ENCODE measurements around the gene SIGMAR1. TPM values are rescaled to one million over a fixed set of nuclear protein-coding genes. Genes with fewer than 3 reads are reported as not detected.

The SIGMAR1 gene
- polyA plus RNA-seq, 1 donor from 2014 or later = 63.1 TPM

DNA sequence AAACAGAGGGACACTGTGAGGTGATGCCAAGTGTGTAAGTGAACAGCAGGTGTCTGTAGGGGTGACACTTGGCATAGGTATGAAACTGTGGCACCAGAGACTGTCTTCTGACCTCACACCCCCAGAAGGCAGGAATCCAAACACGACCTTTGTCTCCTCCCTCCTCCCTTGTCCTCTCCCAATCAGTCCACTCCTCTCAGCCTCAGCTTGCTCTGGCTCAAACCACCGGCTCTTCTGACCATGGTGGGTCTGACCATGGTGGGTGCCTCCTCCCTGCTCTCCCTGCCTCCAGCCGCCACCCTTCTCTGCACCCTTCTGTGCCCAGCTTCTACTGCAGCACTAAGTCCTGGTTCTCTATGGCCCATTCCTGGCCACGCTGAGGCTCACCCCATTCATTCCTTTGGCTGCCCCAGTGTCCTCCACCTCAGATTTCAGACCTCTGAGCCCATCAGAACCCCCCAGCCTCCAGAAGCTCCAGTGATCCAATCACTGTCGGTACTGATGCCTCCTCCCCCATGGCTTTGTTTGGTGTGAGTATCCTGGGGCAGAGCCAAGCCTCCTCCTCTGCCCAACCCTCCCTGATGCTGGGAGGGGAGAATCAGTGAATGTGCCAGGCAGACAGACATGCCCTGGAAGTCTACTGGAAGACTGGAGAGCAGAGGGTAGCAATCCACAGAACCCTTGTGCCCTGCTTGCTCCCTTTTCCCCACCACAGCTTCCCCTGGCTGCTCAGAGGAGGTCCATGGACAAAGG is 7.0 kb downstream of the SIGMAR1 start:
- Mint-ChIP-seq H3K4me1 (peaks cover 10 to 16% (median 10%) of the 10 kb centered on the region in 3 donors), H3K4me3 (peak overlapping the region in 3 of 4 donors; percentile 68 to 74 (median 71)), H3K9me3 (no peaks in the 10 kb centered on the region), H3K36me3 (peaks cover 3% of the 10 kb centered on the region), H3K27me3 (peaks cover 40% of the 10 kb centered on the region), H3K27ac (no peak overlapping the region)

DNA sequence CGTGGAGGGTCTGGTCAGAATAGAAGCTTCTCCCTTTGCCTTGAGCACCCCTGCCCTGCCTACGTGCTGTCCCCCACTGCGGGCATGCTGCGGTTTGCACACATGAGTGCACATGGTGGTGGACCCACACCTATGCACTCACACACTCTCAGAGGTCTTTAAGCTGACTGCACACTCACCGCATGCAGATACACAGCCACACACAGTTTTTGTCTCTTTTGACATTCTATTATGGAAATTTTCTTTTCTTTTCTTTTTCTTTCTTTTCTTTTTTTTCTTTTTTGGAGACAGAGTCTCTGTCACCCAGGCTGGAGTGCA is 8.1 kb downstream of the SIGMAR1 start:
- Mint-ChIP-seq H3K27me3 (peaks cover 47% of the 10 kb centered on the region), H3K27ac (no peak overlapping the region), H3K4me1 (peaks cover 9 to 14% (median 10%) of the 10 kb centered on the region in 3 donors)

DNA sequence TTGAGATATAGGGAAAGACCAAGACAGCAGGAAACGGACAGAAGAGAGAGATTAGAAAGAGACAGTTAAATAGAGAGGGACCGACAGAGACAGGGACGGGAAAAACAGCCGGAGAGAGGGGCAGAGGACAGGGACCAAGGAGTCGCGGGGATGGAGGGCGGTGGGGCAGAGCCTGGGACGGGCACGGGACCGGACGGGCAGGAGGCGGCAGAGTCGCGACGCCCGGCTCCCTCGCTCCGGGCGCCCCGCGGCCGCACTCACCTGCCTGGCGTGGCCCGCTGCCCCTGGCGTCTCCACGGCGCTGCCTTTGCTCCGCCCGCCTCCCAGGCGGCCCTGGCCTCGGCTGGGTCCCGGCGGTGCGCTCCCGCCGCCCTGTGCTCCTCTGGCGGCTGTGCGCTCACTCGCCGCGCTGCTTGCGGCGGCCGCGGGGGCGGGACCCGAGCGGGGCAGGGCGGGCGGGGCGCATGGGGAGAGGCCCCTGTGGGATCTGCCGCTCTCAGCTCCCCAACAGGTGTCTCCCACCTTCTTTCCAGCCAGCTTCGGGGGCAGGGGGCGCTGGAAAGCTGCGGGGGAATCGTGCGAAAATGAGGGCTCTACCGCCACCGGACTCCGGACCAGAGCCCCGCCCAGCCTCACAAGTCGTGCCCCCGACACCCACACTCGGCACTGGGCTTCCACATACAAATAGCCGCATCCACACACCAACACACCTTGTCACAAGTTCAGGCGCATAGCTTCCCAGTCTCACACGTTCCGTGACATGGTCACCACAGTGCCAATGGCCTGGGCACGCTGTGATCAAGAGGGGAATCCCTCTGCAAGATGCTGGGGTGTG is 8.7 kb downstream of the SIGMAR1 start, which contains the start of gene ARID3C:
TSS of gene ARID3C (minus strand) at position 411 of the 835 bp plus-strand sequence. CDS start 1,052 bp downstream, outside the sequence.
- Mint-ChIP-seq H3K4me1 (peaks cover 8 to 16% (median 11%) of the 10 kb centered on the region in 3 donors), H3K36me3 (peaks cover 3% of the 10 kb centered on the region), H3K9me3 (no peaks in the 10 kb centered on the region), H3K27me3 (peaks cover 52% of the 10 kb centered on the region), H3K27ac (peak within 1 kb of the TSS in 1 of 3 donors; percentile 21), H3K4me3 (peak within 1 kb of the TSS; percentile 71 to 94 (median 86))

More for the DNA sequence above, 8.1 kb downstream of the SIGMAR1 start:
- Mint-ChIP-seq H3K9me3 (no peaks in the 10 kb centered on the region), H3K36me3 (peaks cover 3% of the 10 kb centered on the region), H3K4me3 (peak overlapping the region; percentile 71 to 94 (median 80))

DNA sequence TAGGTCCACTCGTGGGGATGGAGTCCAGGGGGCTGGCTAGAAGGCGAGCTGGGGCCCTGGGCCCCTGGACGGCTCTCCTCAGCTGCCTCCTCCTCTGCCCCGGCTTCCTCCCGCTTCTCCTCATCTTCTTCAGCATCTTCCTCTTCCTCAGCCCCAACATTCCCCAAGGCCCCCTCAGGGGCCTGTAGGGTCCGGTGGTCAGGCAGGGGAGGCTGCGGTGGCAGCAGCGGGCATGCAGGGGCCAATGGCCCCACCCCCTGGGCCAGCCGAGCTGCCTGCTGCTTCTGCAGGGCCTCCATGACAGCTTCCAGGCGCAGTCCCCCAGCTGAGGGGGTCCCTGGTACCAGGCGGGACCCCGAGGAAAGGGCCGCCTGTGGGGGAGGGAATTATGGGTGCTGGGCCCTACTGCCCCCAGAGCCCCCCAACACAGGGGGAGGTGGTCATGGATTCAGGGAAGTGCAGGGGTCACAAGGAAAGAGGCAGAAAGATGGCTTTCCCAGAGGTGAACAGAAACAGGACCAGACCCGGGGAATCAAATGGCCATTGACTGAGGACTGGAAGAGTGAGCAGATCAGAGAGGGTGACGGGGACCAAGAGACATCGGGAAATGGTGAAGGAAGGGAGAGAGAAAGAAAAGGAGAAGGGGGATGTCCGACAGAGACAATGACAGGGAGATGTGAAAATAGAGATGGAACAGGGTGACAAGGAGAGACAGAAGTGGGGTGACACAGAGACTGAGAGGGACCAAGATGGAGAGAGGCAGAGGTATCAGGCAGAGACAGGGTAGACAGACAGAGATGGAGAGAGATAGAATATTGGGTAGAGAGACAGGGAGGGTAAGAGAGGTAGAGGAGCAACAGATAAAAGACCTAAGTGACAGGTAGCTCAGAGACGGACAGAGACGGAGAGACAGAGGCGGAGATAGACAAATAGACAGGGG is 9.6 kb downstream of the SIGMAR1 start:
- H3K9me3 Mint-ChIP-seq = peaks cover 0 to 2% (median 0%) of the 10 kb centered on the region in 3 donors
- H3K27me3 Mint-ChIP-seq = peaks cover 58% of the 10 kb centered on the region
- H3K4me3 Mint-ChIP-seq = peak overlapping the region; percentile 63 to 91 (median 86)
- H3K4me1 Mint-ChIP-seq = peaks cover 8 to 20% (median 14%) of the 10 kb centered on the region in 3 donors
- H3K36me3 Mint-ChIP-seq = peaks cover 3% of the 10 kb centered on the region
- peak overlapping the region in 1 of 3 donors; percentile 21 for H3K27ac Mint-ChIP-seq

DNA sequence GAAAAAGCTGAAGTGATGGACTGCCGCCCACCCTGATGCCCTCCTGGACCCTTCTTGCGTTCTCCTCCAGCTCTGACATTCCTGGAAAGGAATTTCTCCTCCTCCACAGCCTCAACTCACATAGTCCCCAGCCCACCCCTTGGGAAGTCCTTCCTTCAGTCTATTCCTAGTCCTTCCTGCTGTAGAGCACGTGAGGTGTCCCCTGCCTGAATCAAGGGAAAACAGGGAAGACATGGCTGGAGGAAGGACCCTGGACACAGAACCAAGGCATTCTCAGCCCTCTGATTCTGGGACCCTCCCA is 12.5 kb downstream of the SIGMAR1 start:
- H3K27ac Mint-ChIP-seq = no peak overlapping the region
- peaks cover 69% of the 10 kb centered on the region for H3K27me3 Mint-ChIP-seq
- peaks cover 0 to 2% (median 0%) of the 10 kb centered on the region in 3 donors for H3K9me3 Mint-ChIP-seq
- peaks cover 2% of the 10 kb centered on the region for H3K36me3 Mint-ChIP-seq
- H3K4me3 Mint-ChIP-seq = no peak overlapping the region
- peaks cover 16 to 30% (median 19%) of the 10 kb centered on the region in 3 donors for H3K4me1 Mint-ChIP-seq

DNA sequence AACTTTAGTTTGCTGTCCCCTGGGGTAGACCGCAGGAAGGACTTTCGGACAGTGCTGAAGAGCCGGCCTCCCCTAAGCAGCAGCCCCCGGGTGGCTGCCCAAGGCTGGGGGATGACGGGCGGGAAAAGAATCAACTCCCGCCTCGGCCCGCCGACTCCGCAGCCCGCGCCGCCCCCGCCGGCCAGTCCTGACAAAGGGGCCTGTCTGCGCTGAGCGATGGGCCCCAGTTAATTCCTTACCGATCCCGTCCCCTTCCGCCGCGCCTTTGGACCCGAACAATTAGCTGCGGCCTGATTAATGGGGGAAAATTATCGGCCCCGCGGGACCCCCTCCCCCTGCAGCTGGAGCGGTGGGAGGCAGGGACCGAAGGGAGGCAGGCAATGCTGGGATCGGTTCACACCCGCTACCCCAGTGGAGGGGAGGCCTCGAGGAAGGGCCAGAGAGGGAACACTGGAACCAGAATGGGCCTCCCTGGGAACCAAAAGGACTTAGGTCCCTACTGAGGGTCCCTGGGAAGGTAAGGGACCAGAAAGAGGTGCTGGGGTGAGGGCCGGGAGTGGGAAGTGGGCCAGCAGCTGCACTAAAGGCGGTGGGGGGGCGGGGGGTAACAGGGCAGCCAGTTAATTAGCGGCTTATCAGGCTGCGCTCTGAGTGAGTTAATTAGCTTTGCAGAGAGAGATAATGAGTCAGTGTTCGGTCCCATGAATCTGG is 13.0 kb downstream of the SIGMAR1 start:
- Mint-ChIP-seq H3K27ac (no peak overlapping the region), H3K9me3 (peaks cover 0 to 2% (median 0%) of the 10 kb centered on the region in 3 donors), H3K27me3 (peaks cover 64% of the 10 kb centered on the region), H3K4me1 (peaks cover 19 to 34% (median 21%) of the 10 kb centered on the region in 3 donors), H3K36me3 (no peaks in the 10 kb centered on the region), H3K4me3 (no peak overlapping the region)

DNA sequence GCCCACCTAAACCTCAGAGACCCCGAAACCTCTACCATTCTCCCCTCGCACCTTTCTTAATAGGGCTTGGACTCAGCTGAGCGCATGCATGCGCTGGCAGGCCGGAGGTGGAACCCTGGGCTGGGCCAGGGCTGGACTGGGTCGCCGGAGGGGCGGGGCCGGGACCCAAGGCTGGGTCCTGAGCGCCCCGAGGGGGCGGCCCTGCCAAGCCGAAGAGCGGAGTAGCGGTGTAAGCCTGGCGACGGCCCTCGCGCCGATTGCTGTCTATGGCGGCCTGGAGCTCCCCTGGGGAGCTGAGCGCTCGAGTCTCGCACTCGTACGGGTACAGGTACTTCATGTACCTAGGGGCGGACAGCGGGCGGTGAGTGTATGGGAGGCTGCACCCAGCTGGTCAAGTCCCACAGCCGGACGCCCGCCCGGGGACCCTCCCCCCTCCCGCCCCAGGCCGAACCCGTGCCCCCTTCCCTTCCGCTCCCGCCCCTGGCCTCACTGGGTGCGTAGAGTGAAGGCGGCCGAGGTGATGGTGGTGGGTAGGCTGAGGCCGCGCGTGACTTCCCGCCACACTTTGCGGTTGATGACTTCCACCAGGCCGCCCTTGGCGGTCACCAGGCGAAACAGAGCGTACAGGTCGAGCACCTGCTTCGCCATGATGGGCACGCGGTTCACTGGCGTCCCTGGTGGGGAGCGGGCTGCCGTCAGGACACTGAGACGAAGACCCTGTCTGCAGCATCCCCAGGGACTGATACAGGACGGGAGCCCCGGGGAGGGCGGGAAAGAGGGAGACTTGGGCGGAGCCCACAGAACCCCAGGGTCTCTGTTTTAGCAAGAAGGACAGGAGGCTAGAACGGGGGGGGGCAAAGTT is 14.0 kb downstream of the SIGMAR1 start:
- Mint-ChIP-seq H3K27ac (peak overlapping the region in 1 of 3 donors; percentile 31), H3K4me3 (peak overlapping the region; percentile 19 to 79 (median 65)), H3K27me3 (peaks cover 58% of the 10 kb centered on the region), H3K36me3 (no peaks in the 10 kb centered on the region), H3K9me3 (peaks cover 0 to 2% (median 0%) of the 10 kb centered on the region in 3 donors), H3K4me1 (peaks cover 24 to 34% (median 26%) of the 10 kb centered on the region in 3 donors)

DNA sequence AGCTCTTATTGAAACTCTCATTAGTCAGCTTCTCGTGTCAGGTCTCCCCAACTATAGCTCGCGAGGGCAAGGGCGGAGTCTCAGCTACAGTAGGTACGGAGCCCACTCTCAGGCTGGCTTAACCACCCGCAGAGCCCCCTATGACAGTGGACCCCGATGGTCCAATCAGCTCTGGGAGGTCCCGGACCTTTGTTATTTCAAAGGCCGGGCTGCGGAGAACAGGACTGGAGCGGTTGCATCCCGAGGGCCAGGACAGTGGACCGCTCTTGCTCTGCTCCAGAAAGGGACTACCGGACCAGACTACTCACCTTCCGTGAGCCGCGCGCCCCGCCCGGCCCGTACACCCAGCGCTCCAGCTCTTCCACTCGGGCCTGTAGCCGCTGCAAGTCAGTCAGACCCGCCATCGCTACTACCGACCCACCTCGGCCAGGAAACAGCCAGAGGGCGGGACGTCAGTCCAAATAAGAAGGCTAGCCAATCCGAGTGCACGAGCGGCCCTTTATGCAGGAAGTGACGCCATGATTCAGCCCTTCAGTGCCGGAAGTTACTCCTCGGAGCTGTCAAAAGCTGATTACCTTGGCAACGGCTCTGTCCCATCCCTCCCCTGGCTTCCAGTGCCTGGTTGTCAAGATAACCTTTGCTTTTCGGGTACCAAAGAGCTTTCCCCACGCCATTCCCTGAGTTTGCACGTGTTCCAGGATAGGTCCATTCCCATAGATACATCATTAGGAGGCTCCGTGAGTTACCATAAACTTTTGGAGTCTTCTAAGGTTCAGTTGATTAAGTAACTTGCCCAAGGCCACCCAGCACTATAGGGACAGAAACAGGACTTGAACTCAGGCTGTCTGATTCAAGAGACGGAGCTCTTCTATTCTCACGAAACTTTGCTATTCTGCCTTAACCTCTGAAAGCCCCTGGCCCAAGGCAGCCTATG is 17.3 kb downstream of the SIGMAR1 start, which contains the start of gene DCTN3:
TSS of gene DCTN3 (minus strand) at position 435 of the 934 bp plus-strand sequence. CDS start at position 404, 31 bp downstream.
- peaks cover 6% of the 10 kb centered on the region for H3K36me3 Mint-ChIP-seq
- peak within 1 kb of the TSS; percentile 6 to 93 (median 62) for H3K27ac Mint-ChIP-seq
- H3K4me1 Mint-ChIP-seq = peaks cover 20 to 27% (median 22%) of the 10 kb centered on the region in 3 donors
- H3K4me3 Mint-ChIP-seq = peak within 1 kb of the TSS; percentile 87 to 94 (median 94)
- H3K27me3 Mint-ChIP-seq = peaks cover 32% of the 10 kb centered on the region
- peaks cover 0 to 2% (median 0%) of the 10 kb centered on the region in 3 donors for H3K9me3 Mint-ChIP-seq

DNA sequence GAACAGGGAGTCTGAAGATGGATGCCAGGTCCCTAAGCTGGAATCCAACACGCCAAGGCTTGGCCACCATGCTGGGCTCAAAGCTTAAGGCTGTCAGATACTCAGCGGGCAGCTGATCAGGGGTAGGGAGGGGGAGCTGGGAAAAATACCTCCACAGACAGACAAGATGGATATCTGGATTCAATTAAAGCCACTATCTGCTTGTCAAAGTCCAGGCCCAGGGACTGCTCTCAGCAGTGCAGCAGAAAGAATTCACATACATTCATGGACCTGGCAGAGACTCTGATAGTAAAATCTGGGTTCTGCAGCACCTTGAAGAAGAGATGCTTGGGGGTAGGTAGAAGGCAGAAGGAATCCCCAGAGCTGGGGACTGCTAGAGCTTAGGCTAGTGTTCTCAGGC is 22.5 kb downstream of the SIGMAR1 start:
- Mint-ChIP-seq H3K4me1 (peaks cover 16 to 23% (median 19%) of the 10 kb centered on the region in 3 donors), H3K9me3 (no peaks in the 10 kb centered on the region), H3K27me3 (no peaks in the 10 kb centered on the region), H3K27ac (no peak overlapping the region), H3K36me3 (peaks cover 8% of the 10 kb centered on the region), H3K4me3 (peak overlapping the region in 1 of 4 donors; percentile 87)

DNA sequence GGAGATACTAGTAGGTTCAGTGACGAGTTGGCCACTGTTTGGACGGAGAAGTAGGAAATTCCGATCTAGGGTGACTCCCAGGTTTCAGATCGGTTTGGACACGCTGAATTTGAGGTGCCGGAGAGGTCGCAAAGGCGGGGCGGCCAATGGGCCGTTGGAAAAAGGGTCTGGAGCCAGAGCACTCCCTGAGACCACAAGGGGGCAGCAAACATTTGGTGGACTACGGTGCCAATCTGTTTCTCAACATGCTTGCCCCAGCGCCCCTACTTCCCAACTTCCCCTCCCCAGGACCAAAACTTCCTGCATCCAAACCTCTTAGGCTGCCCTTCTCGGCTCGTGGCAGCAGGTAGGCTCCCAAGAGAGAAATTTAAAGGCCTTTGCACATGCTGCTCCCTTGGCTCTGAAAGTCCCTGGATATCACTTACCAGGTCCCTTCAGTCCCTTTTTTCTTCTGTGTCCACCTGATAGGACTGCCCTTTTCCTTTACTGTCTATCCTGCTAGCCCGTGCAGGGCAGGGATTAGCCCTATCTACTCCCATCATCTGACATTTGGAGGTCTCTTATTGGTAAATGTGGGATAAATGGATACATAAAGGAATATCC is 24.7 kb downstream of the SIGMAR1 start:
- Mint-ChIP-seq H3K27me3 (no peaks in the 10 kb centered on the region), H3K27ac (peak overlapping the region; percentile 28 to 96 (median 95)), H3K36me3 (peaks cover 7% of the 10 kb centered on the region), H3K4me1 (peaks cover 6 to 17% (median 14%) of the 10 kb centered on the region in 3 donors), H3K9me3 (no peaks in the 10 kb centered on the region), H3K4me3 (peak overlapping the region; percentile 87 to 96 (median 94))

DNA sequence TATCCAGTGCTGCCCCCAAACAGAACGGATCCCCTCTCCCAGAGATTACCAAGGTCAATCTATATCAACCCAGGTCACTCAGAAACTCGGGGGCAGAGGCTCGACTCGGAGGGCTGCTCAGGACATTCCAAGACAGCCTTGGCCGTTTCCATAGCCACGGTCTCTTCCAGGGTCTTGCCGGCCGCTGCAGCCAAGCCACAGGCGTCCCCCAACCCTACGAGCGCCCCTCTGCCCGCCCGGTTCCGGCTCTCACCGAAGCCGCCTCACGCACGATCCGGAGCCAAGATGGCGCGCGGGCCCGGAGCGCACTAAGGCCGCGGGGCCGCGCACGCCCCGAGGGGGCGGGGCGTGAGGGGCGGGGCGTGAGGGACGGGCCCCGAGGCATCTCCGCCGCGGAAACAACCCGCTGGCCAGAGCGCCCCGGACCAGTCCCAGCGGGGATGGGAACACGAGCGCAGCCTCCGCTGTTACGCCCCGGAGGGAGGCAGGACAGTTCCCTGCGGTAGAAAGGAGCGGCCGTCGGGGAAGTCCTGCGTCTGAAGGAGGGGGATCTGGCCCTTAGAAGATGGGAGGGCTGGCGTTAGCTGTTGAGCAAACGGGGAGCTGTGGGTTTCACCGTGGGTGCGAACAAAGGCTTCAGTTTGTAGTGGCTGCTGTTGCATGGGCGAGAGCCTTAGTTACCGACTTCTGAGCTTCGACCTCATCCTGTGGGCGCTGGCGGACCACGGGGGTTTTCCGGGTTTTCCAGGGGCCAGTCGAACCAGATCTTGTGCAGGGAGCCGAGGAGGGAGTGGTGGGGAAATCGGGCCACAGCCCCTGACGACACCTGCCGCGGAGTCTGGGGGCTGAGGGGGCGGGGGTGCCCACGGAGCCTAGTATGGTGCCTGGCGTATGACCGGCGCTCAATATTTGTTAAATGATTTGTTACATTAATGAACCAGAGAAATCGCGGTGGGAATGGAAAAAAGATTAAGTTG is 25.5 kb downstream of the SIGMAR1 start, which contains the start of gene RPP25L:
TSS of gene RPP25L (minus strand) at position 287 of the 977 bp plus-strand sequence. CDS start 801 bp downstream, outside the sequence.
- peak within 1 kb of the TSS; percentile 28 to 96 (median 95) for H3K27ac Mint-ChIP-seq
- peaks cover 5% of the 10 kb centered on the region for H3K36me3 Mint-ChIP-seq
- H3K9me3 Mint-ChIP-seq = no peaks in the 10 kb centered on the region
- H3K4me1 Mint-ChIP-seq = peaks cover 6 to 17% (median 14%) of the 10 kb centered on the region in 3 donors
- peak within 1 kb of the TSS; percentile 87 to 96 (median 94) for H3K4me3 Mint-ChIP-seq
- H3K27me3 Mint-ChIP-seq = no peaks in the 10 kb centered on the region

Measured in IgD-negative memory B cell (primary cell).